Subcutaneous adipose tissue (tissue), 4 donors: ENCODE results near the gene CACNA1G. TPM values are rescaled to one million over a fixed set of nuclear protein-coding genes. Genes with fewer than 3 reads are reported as not detected.

Experiments used
- CTCF ChIP-seq: fragments of 450-650 bp; IDR thresholded peaks from one replicate; pipeline ENCODE4 v1.5.1; 2016; ENCODE audit warnings: low read depth, mild to moderate bottlenecking, control low read depth, antibody characterized with exemption, moderate library complexity
- total RNA-seq, 4 donors: library from RNA; depleted of rRNA; stranded (reverse); fragments of >200 nt; gene quantifications; one replicate each; pipeline ENCODE4 v1.1.0, GENCODE V29; 2016

The CACNA1G gene
- total RNA-seq, 4 donors from 2014 or later: 0.17 to 0.44 TPM; not detected in 2

- no peak for TF ChIP-seq CTCF
These were observed 102.2 kb downstream of the CACNA1G start for GRCh38 chr17:50662632-50663225.

DNA sequence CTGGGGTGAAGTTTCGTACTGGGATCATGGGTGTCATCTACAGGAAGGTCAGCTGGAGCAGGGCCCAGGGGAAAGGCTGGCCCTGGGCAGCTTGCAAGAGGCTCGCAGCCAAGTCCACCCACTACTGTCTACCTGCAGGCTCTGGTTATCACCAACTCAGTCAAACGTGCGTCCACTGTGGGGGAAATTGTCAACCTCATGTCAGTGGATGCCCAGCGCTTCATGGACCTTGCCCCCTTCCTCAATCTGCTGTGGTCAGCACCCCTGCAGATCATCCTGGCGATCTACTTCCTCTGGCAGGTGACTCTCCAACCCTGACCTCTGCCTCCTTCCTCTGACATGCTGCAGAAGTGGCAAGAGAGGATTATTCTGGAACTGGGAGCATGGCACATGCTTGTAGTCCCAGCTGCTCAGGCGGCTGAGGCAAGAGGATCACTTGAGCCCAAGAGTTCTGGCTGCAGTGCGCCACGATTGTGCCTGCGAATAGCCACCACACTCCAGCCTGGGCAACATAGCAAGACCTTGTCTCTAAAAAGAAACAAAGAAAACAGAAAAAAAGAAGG, 103.4 kb downstream of the CACNA1G start:
- no peak for TF ChIP-seq CTCF

GRCh38 chr17:50664788-50665458, 104.4 kb downstream of the CACNA1G start:
- no peak for TF ChIP-seq CTCF

DNA sequence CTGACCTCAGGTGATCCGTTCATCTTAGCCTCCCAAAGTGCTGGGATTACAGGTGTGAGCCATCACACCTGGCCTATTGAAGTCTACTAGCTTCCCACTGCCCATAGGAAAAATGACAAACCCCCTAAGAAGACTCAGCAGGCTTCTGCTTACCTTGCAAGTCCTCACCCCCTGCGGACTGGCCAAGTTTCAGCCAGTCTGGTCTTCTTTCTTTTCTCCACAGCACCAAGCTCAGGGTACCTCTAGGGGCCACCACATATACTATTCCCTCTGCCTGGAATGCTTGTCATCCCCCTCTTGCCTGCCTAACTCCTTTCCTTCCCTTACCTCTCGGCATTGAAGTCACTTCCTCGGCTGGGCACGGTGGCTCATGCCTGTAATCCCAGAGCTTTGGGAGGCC, 105.3 kb downstream of the CACNA1G start:
- TF ChIP-seq CTCF: no peak

- TF ChIP-seq CTCF: no peak
These were observed 105.8 kb downstream of the CACNA1G start for GRCh38 chr17:50666316-50666715.

GRCh38 chr17:50667259-50668024, 106.9 kb downstream of the CACNA1G start:
- TF ChIP-seq CTCF: no peak
